Breast epithelium (tissue), 3 donors: Measurements from ENCODE around the gene CCL17.

ENCODE experiments used
- POLR2AphosphoS5 ChIP-seq, 3 donors: sonication (generic); formaldehyde crosslinking; IDR thresholded peaks; one replicate each; pipeline ENCODE4 v1.6.1; 2017; ENCODE audit warnings: antibody characterized with exemption in 3 of 3
- TF ChIP-seq, protein P1 (sequence below), 3 donors: fragments of 450-650 bp; IDR thresholded peaks; one replicate each; pipeline ENCODE4 v1.5.1; 2016 to 2017; ENCODE audit warnings: antibody characterized with exemption in 3 of 3, mild to moderate bottlenecking in 3 of 3, moderate library complexity in 3 of 3

DNA sequence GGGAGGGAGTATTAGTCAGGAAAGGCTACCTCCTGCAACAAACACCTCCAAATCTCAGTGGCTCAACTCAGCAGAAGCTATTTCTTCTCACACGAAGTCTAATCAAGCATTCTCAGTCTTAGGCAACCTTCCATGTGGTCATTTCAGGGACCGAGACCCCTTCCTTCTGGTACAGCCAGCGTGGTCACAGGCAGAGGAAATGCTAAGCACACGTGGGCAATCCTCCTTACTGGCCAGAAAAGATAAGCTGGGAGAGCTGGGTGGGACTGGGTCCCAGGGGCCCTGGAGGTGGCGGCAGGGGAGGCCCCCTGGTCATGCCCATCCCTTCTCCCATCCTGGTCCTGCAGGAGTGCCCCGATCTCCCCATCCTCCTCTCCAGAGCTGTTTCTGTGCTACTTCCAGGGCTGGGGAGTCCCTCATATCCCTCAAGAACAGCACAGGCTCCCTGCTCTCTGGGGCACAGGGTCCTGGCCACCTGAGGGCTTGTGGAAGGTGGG, 38.0 kb upstream of the CCL17 start:
- TF ChIP-seq POLR2AphosphoS5 (IDR thresholded peaks at IDR 0.05): no peak
- TF ChIP-seq, protein P1, sequence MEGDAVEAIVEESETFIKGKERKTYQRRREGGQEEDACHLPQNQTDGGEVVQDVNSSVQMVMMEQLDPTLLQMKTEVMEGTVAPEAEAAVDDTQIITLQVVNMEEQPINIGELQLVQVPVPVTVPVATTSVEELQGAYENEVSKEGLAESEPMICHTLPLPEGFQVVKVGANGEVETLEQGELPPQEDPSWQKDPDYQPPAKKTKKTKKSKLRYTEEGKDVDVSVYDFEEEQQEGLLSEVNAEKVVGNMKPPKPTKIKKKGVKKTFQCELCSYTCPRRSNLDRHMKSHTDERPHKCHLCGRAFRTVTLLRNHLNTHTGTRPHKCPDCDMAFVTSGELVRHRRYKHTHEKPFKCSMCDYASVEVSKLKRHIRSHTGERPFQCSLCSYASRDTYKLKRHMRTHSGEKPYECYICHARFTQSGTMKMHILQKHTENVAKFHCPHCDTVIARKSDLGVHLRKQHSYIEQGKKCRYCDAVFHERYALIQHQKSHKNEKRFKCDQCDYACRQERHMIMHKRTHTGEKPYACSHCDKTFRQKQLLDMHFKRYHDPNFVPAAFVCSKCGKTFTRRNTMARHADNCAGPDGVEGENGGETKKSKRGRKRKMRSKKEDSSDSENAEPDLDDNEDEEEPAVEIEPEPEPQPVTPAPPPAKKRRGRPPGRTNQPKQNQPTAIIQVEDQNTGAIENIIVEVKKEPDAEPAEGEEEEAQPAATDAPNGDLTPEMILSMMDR (IDR thresholded peaks at IDR 0.05): no peak
